ENCODE data around the gene BCAS3.

GRCh38 chr17:60767744-60768308, 90.2 kb downstream of the BCAS3 start:
- TF ChIP-seq, protein P1, sequence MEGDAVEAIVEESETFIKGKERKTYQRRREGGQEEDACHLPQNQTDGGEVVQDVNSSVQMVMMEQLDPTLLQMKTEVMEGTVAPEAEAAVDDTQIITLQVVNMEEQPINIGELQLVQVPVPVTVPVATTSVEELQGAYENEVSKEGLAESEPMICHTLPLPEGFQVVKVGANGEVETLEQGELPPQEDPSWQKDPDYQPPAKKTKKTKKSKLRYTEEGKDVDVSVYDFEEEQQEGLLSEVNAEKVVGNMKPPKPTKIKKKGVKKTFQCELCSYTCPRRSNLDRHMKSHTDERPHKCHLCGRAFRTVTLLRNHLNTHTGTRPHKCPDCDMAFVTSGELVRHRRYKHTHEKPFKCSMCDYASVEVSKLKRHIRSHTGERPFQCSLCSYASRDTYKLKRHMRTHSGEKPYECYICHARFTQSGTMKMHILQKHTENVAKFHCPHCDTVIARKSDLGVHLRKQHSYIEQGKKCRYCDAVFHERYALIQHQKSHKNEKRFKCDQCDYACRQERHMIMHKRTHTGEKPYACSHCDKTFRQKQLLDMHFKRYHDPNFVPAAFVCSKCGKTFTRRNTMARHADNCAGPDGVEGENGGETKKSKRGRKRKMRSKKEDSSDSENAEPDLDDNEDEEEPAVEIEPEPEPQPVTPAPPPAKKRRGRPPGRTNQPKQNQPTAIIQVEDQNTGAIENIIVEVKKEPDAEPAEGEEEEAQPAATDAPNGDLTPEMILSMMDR (IDR thresholded peaks at IDR 0.05 in 8 of 11, conservative IDR thresholded peaks at IDR 0.05 in 3 of 11) = no peak
- TF ChIP-seq POLR2A (IDR thresholded peaks at IDR 0.05) = no peak

Measured in spleen (tissue), 7 donors.